ENCODE results near the gene MAT1A. TPM values are rescaled to one million over a fixed set of nuclear protein-coding genes. Genes with fewer than 3 reads are reported as not detected.

MAT1A gene
- total and polyA plus RNA-seq, 2 of the 13 experiments (the other 11 are each of a cell fraction or from before 2014, with no cell fraction given), result 57.1 to 76.9 TPM

DNA sequence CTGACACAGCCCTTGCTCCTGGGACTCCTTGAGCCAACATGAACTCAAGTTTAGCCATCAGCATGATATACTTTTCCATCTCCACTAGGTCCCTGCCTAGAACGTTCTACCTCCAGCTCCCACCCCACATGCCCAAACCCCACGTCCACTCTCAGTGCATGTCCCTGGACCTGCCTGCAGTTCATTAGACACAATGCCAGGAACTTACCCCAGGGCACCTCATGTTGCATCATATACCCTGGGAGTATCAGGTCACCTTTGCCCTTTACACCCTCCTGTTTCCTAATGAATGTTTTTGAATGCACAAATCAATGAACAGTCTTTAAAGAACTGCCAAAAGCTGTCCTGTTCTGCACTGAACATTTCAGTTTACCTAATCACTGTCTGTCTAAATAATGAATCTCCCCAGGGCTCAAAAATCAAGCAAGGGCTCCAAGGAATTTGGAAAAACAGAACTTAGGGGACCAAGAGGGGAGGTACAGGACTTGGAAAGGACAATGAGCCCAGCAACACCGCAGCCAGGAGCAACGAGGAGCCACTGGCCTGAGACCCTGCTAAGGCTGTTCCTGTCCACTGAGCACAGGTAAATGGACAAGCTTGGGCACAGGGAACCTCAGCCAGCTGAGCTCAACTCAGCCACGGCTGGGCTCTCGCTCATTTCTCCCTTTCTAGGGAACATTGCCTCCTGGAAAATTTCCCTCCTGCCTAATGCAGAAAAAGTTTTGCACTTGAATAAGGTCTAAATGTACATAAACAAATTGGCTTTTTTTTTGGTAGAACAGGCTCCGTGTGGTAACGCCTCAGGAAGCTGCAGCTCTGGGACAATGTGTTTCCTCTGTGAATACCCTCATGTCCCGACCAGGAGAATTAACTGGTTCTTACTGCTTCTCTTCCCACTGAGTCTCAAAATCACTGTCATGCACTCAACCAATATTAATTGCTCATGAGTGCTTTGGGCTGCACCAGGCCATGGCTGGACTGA is 7.4 kb downstream of the MAT1A start (continued):
- TF ChIP-seq SIN3A (IDR thresholded peaks at IDR 0.05; ENCODE audit: borderline replicate concordance, low read depth, low read length) (no peak), CREB1 (IDR thresholded peaks at IDR 0.05) (no peak), CREB1 (CRISPR knock-in tag; IDR thresholded peaks at IDR 0.05) (peak; percentile 78), ZNF562 (CRISPR knock-in tag; IDR thresholded peaks at IDR 0.05; ENCODE audit: borderline replicate concordance) (no peak), BCL6 (CRISPR knock-in tag; IDR thresholded peaks at IDR 0.05) (peak; percentile 80), ESRRA (CRISPR knock-in tag; IDR thresholded peaks at IDR 0.05; ENCODE audit: low read depth) (peak; percentile 57; the same call in 1 of the 2 replicates), GLI4 (CRISPR knock-in tag; IDR thresholded peaks at IDR 0.05; ENCODE audit: borderline replicate concordance) (no peak), CAMTA2 (CRISPR knock-in tag; IDR thresholded peaks at IDR 0.05; ENCODE audit: borderline replicate concordance) (no peak), JUND (CRISPR knock-in tag; IDR thresholded peaks at IDR 0.05) (peak; percentile 66; the same call in 1 of the 2 replicates), RFX1 (IDR thresholded peaks at IDR 0.05) (no peak), KDM5B (CRISPR knock-in tag; IDR thresholded peaks at IDR 0.05; ENCODE audit: borderline replicate concordance) (no peak), KLF6 (CRISPR knock-in tag; IDR thresholded peaks at IDR 0.05) (peak; percentile 54; the same call in 1 of the 2 replicates), ZNF264 (CRISPR knock-in tag; IDR thresholded peaks at IDR 0.05) (peak; percentile 84; the same call in 1 of the 2 replicates), SKI (IDR thresholded peaks at IDR 0.05; ENCODE audit: partially characterized antibody) (peak; percentile 39), ZSCAN29 (CRISPR knock-in tag; conservative IDR thresholded peaks at IDR 0.05) (peak; percentile 85), ATF7-NPFF (CRISPR knock-in tag; IDR thresholded peaks at IDR 0.05; ENCODE audit: low read depth) (no peak), EP300 (IDR thresholded peaks at IDR 0.05; ENCODE audit: low read depth in 2 of 2, low read length in 2 of 2) (peak; percentile 56 to 92; a peak in 3 of 4 replicates), EP300 (CRISPR knock-in tag; IDR thresholded peaks at IDR 0.05; ENCODE audit: borderline replicate concordance) (peak; percentile 91), ZNF788 (CRISPR knock-in tag; IDR thresholded peaks at IDR 0.05; ENCODE audit: borderline replicate concordance) (peak; percentile 82; the same call in 1 of the 2 replicates), RBAK (CRISPR knock-in tag; IDR thresholded peaks at IDR 0.05) (0 out of 2 replicates have a peak, but pooled peaks have one; percentile 22), U2AF1 (optimal IDR thresholded peaks at IDR 0.05; ENCODE audit: low read depth, low read length) (no peak)
- TF ChIP-seq, protein P1, sequence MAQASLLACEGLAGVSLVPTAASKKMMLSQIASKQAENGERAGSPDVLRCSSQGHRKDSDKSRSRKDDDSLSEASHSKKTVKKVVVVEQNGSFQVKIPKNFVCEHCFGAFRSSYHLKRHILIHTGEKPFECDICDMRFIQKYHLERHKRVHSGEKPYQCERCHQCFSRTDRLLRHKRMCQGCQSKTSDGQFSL (CRISPR knock-in tag; IDR thresholded peaks at IDR 0.05), result no peak
- TF ChIP-seq, protein P2, sequence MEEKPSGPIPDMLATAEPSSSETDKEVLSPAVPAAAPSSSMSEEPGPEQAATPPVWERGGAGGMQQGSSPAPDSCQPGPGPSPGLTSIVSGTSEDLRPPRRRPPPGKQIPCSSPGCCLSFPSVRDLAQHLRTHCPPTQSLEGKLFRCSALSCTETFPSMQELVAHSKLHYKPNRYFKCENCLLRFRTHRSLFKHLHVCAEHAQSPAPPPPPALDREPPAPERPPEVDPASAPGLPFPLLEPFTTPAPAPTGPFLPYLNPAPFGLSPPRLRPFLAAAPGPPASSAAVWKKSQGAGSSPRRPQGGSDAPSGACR (CRISPR knock-in tag; IDR thresholded peaks at IDR 0.05), result no peak
- TF ChIP-seq, protein P3, sequence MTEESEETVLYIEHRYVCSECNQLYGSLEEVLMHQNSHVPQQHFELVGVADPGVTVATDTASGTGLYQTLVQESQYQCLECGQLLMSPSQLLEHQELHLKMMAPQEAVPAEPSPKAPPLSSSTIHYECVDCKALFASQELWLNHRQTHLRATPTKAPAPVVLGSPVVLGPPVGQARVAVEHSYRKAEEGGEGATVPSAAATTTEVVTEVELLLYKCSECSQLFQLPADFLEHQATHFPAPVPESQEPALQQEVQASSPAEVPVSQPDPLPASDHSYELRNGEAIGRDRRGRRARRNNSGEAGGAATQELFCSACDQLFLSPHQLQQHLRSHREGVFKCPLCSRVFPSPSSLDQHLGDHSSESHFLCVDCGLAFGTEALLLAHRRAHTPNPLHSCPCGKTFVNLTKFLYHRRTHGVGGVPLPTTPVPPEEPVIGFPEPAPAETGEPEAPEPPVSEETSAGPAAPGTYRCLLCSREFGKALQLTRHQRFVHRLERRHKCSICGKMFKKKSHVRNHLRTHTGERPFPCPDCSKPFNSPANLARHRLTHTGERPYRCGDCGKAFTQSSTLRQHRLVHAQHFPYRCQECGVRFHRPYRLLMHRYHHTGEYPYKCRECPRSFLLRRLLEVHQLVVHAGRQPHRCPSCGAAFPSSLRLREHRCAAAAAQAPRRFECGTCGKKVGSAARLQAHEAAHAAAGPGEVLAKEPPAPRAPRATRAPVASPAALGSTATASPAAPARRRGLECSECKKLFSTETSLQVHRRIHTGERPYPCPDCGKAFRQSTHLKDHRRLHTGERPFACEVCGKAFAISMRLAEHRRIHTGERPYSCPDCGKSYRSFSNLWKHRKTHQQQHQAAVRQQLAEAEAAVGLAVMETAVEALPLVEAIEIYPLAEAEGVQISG (CRISPR knock-in tag; IDR thresholded peaks at IDR 0.05), result peak; percentile 80
- TF ChIP-seq, protein P4, sequence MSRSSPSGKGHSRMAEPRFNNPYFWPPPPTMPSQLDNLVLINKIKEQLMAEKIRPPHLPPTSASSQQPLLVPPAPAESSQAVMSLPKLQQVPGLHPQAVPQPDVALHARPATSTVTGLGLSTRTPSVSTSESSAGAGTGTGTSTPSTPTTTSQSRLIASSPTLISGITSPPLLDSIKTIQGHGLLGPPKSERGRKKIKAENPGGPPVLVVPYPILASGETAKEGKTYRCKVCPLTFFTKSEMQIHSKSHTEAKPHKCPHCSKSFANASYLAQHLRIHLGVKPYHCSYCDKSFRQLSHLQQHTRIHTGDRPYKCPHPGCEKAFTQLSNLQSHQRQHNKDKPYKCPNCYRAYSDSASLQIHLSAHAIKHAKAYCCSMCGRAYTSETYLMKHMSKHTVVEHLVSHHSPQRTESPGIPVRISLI (CRISPR knock-in tag; IDR thresholded peaks at IDR 0.05; ENCODE audit: borderline replicate concordance), result peak; percentile 29; the same call in 1 of the 2 replicates

Measured in HepG2 (cell line).